ENCODE results near the gene PXK.

The PXK gene

GRCh38 chr3:58466899-58467563, 134.3 kb downstream of the PXK start:
- DNase-seq (ENCODE audit: low read depth in 3 of 3) = no peak

- no peak for DNase-seq (ENCODE audit: low read depth in 3 of 3)
These were observed 136.4 kb downstream of the PXK start for GRCh38 chr3:58469096-58469495.

- no peak for DNase-seq (ENCODE audit: low read depth in 3 of 3)
These were observed 137.8 kb downstream of the PXK start for GRCh38 chr3:58470363-58471024.

- no peak for DNase-seq (ENCODE audit: low read depth in 3 of 3)
These were observed 138.6 kb downstream of the PXK start for GRCh38 chr3:58471025-58471887.

GRCh38 chr3:58473275-58473674, 140.6 kb downstream of the PXK start:
- no peak for DNase-seq (ENCODE audit: low read depth in 3 of 3)

DNA sequence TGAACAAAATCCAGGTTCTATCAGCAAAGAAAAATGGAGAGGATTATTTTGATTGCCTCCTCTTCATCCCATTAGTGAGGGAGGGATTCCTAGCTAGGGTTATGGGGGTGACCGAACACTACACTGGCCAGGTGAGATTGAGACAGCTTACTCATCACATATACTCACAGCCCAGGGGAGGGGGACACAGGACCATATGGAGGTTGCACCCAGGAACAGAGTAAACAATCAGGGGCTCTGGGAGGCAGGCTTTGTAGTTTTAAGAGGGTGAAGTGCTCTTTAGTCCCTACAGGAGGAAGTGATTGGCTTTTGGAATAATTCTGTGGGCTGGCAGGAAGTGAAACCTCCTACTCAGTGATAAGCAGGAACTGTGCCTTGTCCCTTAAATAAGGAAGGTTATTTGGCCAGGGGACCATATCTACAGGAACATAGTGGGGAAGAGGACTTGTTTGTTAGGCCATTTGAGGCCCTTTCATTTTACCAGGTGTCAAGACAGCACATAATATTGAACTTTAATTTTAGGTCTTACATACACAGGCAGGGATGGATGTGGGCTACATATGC, 141.7 kb downstream of the PXK start:
- no peak for DNase-seq (ENCODE audit: low read depth in 3 of 3)

DNA sequence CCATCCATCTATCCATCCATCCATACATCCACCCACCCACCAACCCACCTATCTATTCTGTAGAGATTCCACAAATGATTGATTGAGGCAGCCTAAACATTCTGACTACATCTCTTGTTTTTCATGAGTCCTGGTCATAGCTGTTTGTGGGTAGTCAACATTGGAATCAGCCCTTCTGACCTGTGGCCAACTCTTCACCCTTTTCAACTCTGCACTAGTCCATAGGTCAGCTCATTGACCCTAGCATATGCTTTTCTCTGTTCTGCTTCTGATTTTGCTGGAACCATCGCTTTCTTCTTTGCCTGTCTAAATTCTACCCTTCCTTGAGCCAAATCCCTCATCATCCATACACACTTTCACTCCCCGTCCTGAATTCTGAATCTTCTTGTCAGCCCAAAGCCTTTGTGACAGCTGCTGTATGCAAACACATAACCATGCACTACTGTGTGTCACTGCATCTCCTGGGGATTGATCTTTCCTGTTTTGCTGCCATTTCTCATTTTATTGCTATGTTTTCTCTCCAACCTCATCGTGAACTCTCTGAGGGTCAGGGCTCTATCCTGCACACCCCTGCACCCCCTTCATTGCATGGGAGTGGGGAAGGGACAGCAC, 142.4 kb downstream of the PXK start:
- no peak for DNase-seq (ENCODE audit: low read depth in 3 of 3)

Data from stimulated activated CD4-positive, alpha-beta T cell treated with anti-CD3 and anti-CD28 coated beads, TNF-alpha, amount 100 ng/mL, for 4 hours (primary cell).